DMS 273 (cell line): Measurements from ENCODE around the gene SUSD6.

Source experiments
- DNase-seq: peaks from one replicate; lab custom pipeline; 2025; ENCODE audit not compliant: unreplicated experiment; lab: John Stamatoyannopoulos, UW

Gene SUSD6, protein sequence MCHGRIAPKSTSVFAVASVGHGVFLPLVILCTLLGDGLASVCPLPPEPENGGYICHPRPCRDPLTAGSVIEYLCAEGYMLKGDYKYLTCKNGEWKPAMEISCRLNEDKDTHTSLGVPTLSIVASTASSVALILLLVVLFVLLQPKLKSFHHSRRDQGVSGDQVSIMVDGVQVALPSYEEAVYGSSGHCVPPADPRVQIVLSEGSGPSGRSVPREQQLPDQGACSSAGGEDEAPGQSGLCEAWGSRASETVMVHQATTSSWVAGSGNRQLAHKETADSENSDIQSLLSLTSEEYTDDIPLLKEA

DNA sequence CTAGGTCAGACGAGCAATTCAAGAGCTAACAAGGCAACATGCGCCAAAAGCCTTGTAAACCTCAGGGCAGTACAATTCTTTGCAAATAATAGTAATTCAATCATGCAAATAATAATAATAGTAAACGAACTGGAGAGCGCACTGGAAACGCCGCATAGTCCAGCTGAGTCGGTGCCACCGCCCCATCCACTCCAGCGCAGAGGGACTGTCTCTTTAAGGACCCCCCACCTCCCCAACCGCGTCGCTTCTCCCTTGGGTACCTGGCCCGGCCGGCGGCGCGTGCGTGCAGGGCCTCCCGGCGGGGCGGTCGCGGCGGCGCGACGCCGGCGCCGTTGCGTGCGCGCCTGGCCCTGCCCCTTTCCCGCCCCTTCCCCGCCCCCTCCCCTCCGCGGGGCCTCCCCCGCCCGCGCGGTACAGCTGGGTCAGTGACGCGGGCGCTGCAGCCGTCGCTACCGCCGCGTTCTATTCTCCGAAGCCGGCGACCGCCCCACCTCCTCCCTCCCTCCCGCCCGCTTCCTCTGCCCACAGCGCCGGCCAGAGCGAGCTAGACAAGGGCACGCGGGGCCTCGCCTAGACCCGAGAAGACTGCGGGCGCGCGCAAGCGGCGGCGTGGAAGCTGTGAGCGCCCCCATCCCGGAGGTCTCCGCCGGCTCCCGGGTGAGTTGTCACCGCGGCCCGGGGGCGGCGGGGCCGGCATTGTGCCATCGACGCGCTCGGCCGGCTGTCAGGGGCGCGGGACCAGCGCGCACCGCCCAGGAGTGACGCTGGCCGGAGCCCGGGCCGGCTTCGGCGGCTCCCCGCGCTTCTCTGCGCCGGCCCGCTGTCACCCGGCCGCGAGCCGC is at the start of gene SUSD6:
TSS of gene SUSD6 (plus strand) at position 425 of the 842 bp plus-strand sequence. CDS start 46,997 bp downstream, outside the sequence.
- DNase-seq = peak; percentile 96

DNA sequence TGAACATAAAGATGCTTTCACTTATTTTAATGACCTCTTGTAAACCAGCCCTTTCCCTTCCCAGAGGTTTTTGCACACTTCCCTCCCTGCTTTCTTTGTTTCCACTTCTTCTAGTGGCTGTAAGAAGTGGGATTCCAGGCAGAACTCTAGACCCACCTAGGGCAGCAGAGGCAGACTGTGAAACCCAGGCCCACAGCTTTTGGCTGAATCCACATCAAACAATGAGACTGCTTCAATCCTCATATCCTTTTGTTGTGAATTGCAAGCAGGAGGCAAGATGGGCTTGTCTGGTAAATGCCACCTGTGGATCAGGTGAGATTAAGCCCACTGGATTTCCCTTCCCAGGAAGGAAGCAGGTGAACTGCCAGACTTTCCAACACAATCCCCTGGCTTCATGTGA is 49.5 kb upstream of the SUSD6 start:
- no peak for DNase-seq

DNA sequence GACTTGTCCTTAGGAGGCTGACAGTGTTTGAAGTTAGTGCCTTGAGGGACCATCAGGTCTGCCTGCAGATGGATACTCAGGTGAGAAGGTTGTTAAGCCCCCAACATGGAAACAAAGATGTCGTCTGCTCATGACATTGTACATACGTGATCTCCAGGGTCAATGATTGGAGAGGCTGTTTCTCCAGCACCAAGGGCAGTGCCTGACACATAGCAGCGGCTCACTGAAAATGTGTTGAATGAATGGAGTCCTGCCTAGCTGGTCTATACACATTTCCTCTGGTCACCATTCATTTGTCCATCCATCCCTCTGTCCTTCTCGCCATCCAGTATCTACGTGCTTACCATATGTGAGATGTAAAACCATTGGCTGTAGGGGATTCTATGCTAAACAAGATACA is 43.8 kb upstream of the SUSD6 start:
- no peak for DNase-seq

DNA sequence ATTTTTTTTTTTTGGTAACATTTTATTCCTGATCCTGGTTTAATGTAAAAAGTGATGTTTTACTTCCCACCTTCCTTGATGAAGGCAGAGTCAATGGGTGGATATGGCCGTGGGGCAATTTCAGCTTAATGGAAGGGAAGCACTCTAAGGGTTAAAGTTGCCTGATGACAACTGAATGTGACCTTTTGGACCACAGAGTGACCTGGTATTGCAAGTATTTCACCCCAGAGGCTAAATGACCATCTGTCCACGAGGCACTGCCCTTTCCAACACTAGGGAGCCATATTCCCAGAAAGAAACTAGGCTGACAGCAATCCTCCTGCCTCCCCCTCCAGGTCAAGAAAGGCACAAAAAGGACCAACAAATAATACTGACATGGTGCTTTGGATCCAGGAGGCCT is 41.5 kb upstream of the SUSD6 start:
- DNase-seq = no peak

DNA sequence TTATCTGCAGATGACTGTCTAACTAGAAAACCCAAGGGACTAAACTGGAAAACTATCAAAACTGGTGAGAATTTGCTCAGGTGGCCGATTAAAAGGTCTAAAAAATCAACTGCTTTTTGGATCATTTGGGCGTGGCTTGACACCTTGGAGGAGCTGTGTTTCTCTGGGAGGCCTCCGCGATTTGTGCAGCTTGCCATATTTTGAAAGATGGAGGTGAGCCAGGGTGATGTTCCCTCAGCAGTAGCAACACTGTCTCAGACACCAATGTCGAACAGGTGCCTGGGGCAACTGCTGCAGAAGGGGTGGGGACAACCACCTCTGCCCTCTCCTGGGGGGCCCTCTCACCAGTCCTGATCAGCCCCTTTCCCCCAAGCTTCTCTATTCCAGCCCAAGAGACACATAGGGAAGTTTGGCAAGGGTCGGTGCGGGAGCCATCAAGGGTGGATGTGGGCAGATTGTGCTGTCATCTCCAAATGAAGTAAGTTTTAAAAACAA is 40.5 kb upstream of the SUSD6 start:
- DNase-seq = no peak

DNA sequence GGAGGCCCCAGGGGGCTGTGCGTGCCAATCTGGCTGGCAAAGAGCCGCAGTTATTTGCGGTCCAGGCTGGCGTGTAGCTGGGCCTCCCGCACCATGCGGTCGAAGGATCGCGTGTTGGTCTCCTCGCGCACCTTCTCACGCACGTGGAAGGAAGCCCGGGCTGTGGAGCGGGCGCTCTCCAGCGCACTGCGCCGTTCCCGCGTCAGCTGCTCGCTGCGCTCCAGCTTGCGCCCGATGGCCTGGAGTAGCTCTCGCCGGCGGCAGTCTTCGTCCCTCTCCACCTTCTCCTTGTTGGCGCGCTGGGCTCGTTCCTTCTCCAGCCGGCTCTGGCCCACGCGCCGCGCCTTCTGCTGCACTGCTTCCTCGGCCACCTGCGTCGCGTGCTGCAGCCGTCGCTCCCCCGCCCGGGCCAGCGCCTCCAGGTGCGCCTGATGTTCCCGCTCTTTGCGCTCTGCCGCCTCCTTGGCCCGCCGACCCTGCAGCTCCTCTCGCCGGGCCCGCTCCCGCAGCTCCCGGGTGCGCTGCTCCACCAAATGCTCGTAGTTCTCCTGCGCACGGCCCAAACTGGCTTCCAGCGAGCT is 39.9 kb upstream of the SUSD6 start:
- DNase-seq = no peak

DNA sequence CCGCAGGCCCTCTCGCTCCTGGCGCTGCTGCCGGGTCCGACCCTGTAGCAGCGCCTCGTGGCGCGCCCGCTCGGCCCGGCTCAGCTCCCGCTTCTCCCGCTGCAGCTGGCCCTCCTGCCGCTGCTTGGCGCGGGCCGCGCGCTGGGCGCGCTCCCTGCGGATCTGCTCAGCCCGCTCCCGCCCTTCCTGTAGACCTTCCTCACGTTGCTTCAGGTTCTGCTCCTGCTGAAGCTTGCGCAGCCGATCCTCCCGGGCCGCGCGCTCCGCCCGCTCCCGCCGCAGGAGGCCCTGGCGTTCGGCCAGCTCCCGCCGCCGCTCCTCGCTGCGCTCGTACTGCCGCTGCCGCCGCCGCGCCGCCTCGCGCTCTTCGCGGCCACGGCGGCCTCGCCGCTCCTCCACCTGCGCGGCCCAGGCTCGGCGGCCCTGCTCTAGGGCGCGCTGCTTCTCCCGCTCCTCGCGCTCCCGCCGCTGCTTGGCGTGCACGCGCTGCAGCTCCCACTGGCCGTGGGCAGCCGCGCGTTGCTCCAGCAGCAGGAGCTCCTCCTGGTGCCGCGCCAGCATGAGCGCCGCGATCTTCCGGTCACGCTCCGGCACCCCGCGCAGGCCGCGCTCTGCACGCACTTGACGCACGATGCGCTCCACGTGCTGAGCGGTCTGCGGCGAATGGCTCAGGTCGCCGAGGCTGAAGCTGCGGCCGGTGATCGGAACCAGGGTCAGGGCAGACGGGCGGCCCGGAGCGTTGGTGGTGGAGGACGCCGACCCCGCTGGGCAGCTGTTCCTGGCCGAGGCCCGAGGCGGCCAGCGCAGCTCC is 39.2 kb upstream of the SUSD6 start:
- DNase-seq = no peak

DNA sequence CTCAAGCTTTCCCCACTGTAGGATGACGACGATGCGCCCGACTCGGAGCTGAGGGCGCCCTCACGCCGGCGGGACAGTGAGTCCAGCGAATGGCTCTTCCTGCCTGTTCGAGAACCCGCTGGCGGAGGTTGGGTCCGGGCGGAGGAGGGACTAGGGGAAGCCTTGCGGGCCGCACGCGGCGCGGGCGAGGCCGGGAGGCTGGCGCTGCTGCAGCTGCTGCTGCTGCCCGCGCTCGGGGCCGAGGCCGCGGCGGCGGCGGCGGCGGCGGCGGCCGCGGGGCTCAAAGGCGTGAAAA is 38.6 kb upstream of the SUSD6 start:
- no peak for DNase-seq

DNA sequence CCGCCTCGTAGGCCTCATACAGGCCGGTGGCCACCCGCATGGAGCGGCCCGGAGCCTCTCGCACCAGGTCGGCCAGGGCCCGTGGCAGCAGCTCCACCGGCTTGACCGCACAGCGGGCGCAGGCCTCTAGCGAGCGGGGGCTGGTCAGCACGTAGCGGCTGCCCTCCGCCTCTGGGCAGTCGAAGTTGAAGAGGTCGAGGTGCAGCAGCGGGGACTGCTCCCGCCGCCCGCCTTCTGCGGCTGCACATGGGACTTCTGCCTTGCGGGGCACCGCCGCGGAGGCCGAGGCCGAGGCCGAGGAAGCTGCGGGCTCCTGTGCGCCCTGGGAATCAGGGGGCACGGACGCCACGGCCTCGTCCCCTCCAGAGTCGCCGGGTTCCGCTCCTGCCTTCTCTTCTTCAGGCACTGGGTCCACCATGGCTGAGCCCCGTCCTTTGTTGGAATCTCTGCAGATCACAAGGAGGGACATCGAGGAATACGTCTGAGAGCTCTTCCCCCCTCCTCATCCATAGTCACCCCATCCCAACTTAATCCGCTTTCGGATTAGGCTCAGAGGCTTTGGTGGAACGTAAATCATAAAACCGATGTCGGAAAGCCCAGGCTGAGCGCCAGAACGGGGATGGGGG is 38.1 kb upstream of the SUSD6 start:
- DNase-seq = no peak

DNA sequence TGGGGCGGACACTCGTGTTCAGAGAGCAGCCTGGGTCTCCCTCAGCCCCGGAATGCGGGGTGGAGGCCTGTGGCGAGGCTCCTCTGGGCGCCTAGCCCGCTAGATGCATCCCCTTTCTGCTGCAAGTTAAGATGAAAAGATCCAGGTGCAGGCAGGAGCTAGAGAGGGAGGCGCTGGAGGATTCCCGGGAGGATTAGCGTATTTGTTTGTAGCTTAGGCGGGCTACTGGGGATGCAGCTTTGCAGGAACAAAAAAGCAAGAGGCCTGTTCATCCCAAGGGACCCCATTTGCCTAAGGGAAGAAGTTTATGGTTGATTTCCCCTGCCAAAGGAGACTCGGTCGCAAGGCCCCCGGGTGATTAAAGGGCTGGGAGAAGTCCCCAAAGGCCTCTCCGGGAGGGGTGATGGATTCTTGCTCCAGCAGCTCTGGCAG is 37.5 kb upstream of the SUSD6 start:
- DNase-seq = peak; percentile 80

DNA sequence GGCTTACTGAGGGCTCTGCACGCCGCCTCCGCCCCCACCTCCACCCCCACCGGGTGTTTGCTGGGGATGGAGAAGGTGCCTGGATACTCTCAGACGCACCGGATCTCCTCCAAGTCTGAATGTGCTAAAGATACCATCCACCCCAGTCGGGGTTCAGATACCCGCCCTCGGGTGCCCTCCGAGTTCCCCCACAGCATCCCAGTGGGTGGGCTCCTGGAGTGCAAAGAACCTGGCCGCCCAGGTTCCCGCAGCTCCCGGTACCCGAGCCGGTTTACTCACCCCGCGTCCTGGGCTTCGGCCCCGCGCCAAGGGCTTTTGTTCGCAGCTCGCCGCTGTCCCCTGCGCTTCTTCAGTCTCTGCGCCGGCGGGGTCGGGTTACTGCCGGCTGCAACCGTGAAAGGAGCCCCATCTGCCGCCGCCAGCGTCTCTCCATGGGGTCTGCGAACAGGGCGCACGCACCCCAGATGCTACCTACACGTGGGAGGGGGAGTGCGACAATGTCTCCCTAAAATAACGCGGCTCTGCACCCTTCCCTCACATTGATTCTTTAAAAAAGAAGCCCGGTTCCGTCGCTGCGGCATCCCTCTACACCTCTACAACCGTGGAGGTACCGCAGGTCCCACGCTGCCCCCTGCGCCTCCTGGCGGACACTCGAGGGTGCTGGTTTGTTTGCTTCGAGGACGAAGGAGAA is 37.0 kb upstream of the SUSD6 start, which contains the start of gene CCDC177:
TSS of gene CCDC177 (minus strand) at position 609 of the 691 bp plus-strand sequence. CDS start 1,249 bp downstream, outside the sequence.
- peak; percentile 95 for DNase-seq

DNA sequence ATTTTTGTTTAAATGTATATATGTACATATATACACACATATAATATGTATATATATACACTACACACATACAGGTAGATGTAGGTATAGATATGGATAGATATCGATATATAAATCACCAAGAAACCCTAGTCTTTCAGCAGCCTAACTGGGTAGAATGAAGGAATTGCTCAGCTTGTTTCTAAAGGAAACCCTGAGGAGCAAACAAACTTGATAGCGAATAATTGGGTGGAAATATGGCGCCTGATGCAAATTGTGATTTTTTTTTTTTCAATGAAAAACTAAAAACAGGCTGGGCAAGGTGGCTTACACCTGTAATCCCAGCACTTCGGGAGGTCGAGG is 36.5 kb upstream of the SUSD6 start:
- DNase-seq = no peak

DNA sequence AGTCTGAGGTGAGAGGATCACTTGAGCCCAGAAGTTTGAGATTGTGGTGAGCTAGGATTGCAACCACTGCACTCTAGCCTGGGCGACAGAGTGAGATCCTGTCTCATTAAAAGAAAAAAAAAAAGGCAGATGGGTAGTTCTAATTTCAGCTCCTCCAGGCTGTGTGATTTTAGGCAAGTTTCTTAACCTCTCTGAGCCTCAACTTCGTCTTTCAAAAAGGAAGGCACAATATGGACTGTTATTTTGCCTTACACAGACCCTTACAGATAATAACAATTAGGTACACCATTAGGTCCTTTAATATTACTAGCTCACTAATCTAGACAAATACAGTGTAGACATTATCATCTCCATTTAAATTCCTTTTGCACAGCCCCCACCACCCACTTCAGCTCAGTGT is 31.9 kb upstream of the SUSD6 start:
- DNase-seq = no peak

DNA sequence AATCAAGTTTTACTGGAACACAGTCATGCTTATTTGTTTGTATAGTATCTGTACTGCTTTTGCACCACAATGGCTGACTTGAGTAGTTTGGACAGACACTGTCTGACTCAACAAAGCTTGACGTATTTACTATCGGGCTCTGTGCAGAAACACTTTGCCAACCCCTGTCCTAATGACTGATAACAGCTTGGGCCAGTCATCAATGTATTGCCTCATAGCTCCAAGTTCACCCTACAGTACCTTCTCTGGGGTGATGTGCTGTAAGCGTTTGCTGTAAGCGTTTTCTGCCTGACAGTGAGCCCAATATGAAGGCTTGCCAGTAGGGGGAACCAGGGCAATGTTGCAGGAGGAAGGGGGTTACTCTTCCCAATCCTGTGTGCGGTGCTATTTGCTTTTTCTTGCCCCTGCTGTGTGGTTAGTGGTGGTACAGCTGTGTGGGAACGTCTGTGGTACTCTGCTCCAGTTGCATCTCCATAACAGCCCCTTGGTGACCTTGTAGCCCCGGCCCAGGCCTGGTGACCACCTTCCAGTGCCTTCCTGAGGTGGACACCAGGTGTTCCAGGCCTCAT is 31.3 kb upstream of the SUSD6 start:
- peak; percentile 84 for DNase-seq

DNA sequence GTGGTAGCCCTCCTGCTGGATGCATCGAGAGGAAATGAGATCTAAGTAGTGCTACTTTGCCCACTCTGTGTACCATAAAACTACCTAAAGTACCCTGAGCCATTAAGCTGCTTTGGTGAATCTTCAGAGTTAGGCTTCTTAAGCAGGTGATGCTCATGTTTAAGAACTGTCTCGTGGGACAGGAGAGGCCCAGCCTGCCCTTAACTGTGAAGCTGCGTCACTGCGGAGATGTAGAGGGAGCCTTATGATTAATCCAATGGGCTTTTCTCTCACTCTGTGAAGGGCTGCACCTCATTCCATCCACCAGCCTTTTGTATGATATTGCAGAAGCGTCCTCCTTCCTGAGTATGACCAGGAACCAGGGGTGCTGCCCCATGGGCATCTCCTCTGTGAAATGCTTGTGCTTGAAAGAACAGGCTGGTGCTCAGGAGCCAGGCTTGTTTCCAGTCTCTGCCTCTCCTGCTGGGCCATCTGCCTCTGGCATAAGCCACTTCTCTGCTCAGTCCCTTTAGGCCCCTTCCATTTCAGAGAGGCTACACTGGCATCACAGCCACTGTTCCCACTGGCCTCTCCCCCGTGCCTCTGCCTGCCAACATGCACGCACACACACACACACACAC is 30.0 kb upstream of the SUSD6 start:
- peak; percentile 33 for DNase-seq

DNA sequence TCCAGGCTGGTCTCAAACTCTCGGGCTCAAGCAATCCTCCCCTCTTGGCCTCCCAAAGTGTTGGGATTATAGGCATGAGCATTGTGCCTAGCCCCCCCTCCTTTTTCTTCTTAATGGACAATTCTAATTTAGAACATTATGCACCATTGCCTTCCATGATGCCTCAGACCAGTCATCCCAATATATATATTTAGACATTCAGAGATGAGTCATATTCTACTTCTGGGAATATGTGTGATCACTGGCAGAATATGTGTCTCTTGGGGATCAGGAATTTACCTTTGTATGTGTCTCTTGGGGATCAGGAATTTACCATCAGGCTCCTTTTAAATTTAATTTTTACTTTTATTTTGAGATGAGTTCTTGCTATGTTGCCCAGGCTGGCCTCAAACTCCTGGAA is 29.2 kb upstream of the SUSD6 start:
- DNase-seq = no peak

DNA sequence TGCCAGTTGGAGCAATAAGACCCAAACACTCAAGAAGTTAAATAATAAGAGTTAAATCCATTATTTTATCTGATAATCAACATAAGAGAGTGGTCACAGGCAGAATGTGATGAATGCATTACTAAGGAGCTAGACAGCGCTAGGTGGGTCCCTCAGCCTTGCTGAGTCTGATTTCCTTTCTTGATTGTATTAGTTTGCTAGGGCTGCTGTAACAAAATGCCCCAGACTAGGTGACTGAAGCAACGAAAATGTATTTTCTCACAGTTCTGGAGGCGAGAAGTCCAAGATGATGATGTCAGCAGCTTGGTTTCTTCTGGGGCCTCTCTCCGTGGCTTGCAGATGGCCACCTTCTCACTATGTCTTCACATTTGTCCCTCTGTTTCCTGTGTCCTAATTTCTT is 28.6 kb upstream of the SUSD6 start:
- DNase-seq = no peak

DNA sequence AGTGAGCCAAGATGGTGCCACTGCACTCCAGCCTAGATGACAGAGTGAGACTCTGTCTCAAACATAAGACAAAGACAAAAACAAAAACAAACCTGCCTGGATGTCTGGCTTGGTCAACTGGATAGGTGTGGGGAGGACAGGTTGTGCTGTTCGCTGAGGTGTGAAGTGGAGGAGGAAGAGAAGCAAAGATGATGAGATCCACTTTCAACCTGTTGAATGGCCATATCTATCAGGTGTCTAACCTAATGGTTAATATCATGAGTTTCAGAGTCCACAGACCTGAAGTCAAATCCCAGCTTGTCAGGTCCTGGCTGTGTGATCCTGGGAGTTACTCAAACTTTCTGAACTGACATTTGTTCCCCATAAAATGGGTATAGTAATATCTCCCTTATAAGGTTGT is 27.0 kb upstream of the SUSD6 start:
- no peak for DNase-seq

DNA sequence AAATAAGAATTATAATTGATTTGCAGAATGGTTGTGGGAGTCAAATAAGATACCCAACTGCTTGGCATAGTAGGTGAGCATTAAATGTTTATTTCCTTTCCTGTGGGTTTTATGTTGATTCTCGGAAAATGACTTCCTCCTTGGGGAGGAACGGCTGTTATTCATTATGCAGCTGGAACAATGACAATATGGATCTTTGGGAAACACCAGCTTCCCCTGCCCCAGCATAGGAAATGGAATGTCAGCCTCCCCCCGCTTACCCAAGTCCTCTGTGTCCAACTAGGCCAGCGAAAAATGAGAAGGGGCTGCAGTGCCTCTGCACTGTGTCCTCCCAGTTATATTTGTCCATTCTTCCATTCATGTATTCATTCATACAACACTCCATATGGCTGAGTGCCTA is 25.0 kb upstream of the SUSD6 start:
- DNase-seq = no peak
